ENCODE data around the gene TAF1B.
"Not testable (repeated sequence)": the region's sequence is repeated elsewhere in the genome, so short reads cannot be mapped to it uniquely, and the experiment has no call there.

Gene TAF1B

DNA sequence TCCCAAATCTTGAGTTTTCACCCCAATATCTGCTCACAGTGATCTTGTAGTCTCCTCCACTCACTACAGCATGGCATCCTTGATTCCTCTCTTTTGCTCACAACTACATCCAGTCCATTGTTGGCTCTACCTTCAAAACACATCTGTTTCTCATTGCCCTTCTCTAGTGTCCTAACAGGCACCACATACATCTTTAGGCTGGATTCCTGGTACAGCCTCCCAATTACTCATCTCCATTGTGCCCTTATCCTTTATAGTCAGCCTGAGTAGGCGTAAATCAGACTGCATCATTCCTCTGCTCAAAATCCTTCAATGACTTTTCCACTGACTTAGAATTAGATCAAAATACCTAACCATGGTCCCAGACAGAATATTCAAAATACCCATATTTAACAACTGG is 10.7 kb upstream of the TAF1B start:
- no peak for DNase-seq

DNA sequence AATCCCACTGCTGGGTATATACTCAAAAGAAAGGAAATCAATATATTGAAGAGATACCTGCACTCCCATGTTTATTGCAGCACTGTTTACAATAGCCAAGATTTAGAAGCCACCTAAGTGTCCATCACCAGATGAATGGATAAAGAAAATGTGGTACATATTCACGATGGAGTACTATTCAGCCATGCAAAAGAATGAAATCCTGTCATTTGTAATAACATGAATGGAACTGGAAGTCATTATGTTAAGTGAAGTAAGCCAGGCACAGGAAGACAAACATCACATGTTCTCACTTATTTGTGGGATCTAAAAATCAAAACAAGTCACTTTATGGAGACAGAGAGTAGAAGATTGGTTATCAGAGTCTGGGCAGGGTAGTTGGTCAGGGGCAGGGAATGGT is 8.2 kb upstream of the TAF1B start:
- DNase-seq: not testable (repeated sequence)

GRCh38 chr2:9836074-9836473 is 7.2 kb upstream of the TAF1B start:
- no peak for DNase-seq

GRCh38 chr2:9836517-9836916 is 6.8 kb upstream of the TAF1B start:
- DNase-seq: no peak

- no peak for DNase-seq
Measured at GRCh38 chr2:9837451-9837850, 5.8 kb upstream of the TAF1B start.

- DNase-seq: no peak
Measured at GRCh38 chr2:9838391-9838790, 4.9 kb upstream of the TAF1B start.

GRCh38 chr2:9842487-9843228 is 616 bp upstream of the TAF1B start:
- no peak for DNase-seq

GRCh38 chr2:9844036-9844483 is 786 bp downstream of the TAF1B start:
- DNase-seq: no peak

- DNase-seq: no peak
Measured at GRCh38 chr2:9844576-9844975, 1.3 kb downstream of the TAF1B start.

DNA sequence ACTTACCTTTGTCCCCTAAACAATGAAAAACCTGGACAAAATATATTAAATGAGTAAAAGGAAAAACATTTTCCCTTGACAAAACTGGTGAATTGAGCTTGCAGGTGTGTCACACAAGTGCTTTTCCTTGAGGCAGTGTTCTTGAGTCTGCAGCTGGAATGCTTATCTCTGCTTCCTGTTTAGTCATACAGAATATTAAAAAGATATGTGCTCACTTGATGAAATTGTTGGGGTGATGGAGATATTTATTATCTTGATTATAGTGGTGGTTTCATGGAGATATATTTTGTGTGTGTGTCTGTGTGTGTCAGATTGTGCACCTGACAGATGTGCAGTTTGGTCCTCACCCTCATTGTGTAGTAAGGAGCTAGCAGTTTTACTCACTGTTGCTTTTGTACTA is 3.3 kb downstream of the TAF1B start:
- no peak for DNase-seq

- DNase-seq: no peak
Measured at GRCh38 chr2:9847140-9847539, 3.9 kb downstream of the TAF1B start.

DNA sequence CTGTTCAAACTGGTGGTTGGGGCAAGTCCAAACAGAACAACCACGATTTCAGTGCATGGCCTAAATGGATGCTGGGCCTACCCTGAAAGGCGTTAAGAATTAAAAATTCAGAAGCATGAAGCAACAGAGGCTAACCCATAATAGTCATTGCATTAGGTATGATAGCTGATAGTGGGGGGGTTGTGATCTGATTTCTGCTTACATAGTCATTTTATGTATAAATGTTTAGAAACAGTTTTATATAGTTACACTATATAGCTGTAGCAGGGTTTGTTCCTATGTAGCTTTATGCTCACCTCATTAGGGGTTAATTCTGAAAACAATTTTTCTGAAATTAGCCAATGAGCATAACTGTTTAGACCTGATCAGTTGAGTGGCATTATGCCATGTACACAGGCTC is 9.6 kb downstream of the TAF1B start:
- no peak for DNase-seq

GRCh38 chr2:9857814-9858729 is 14.8 kb downstream of the TAF1B start:
- DNase-seq: no peak

DNA sequence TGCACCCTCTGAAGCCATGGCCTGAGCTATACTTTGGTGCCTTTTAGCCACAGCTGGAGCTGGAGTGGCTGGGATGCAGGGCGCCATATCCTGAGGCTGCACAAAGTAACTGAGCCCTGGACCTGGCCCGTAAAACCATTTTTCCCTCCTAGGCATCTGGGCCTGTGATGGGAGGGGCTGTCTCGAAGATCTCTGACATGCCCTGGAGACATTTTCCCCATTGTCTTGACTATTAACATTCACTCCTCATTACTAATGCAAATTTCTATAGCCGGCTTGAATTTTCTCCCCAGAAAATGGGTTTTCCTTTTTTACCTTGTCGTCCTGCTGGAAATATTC is 15.4 kb downstream of the TAF1B start:
- DNase-seq: no peak

DNA sequence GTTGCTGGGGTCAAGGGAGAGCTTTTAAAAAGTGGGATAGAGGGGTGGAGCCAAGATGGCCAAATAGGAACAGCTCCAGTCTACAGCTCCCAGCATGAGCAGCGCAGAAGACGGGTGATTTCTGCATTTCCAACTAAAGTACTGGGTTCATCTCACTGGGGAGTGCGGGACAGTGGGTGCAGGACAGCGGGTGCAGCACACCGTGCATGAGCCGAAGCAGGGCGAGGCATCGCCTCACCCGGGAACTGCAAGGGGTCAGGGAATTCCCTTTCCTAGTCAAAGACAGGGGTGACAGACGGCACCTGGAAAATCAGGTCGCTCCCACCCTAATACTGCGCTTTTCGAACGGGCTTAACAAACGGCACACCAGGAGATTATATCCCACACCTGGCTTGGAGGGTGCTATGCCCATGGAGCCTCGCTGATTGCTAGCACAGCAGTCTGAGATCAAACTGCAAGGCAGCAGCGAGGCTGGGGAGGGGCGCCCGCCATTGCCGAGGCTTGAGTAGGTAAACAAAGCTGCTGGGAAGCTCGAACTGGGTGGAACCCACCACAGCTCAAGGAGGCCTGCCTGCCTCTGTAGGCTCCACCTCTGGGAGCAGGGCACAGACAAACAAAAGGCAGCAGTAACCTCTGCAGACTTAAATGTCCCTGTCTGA is 17.8 kb downstream of the TAF1B start:
- DNase-seq: not testable (repeated sequence)

- DNase-seq: no peak
Measured at GRCh38 chr2:9867881-9868280, 24.6 kb downstream of the TAF1B start.

GRCh38 chr2:9873337-9873736 is 30.1 kb downstream of the TAF1B start:
- no peak for DNase-seq

GRCh38 chr2:9877026-9877425 is 33.8 kb downstream of the TAF1B start:
- DNase-seq: no peak

- DNase-seq: no peak
Measured at GRCh38 chr2:9877726-9878125, 34.5 kb downstream of the TAF1B start.

GRCh38 chr2:9879455-9880194 is 36.4 kb downstream of the TAF1B start:
- no peak for DNase-seq

DNA sequence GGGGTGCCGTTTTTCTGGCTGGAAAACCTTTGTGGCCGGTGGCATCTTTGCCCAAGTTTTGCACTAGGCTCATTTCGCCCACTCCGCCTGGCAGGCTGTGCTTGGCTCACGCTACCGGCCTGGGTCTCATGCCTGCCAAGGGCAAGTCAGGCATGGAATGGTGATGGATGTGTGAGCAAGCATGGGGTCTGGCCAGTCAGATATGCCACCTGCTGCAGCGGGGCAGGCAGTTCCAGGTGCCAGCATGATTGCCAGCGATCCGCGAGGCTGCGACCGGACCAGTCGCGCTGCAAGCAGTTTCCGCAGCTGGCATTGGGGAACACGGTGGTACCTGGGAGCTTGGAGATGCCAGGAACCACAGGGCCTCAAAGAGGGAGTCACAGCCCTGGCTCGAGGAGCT is 40.6 kb downstream of the TAF1B start:
- no peak for DNase-seq

- no peak for DNase-seq
Measured at GRCh38 chr2:9884436-9884835, 41.2 kb downstream of the TAF1B start.
